Neural cell (in vitro differentiated cells): Measurements from ENCODE around the gene WDR49. TPM values are rescaled to one million over a fixed set of nuclear protein-coding genes. Genes with fewer than 3 reads are reported as not detected.
"Not testable (repeated sequence)": the region's sequence is repeated elsewhere in the genome, so short reads cannot be mapped to it uniquely, and the experiment has no call there.

Source experiments
- H2AFZ ChIP-seq: fragments of 200-600, 300-800 bp; sonication (generic), shearing (Covaris generic); 2 replicates; pipeline ENCODE4 v1.6.0; 2014; ENCODE audit warnings: low read depth, mild to moderate bottlenecking, antibody characterized with exemption, low read length, moderate library complexity
- H3F3A ChIP-seq: fragments of 200-600 bp; shearing (Covaris generic); 2 replicates; pipeline ENCODE4 v1.6.1; 2016; ENCODE audit warnings: mild to moderate bottlenecking, moderate library complexity, mixed read lengths, antibody characterized with exemption, low read length; ENCODE audit not compliant: insufficient read depth, poor library complexity, severe bottlenecking
- H3K27ac ChIP-seq: fragments of 200-600, 300-800 bp; sonication (generic), shearing (Covaris generic); 2 replicates; pipeline ENCODE4 v1.5.1; 2014; ENCODE audit warnings: mild to moderate bottlenecking, low read length, moderate library complexity
- H3K27me3 ChIP-seq: fragments of 300-800, 200-600 bp; sonication (generic), shearing (Covaris generic); 2 replicates; pipeline ENCODE4 v1.6.0; 2014; ENCODE audit warnings: mild to moderate bottlenecking, low read depth, low read length, moderate library complexity; ENCODE audit not compliant: insufficient read depth
- H3K36me3 ChIP-seq: fragments of 300-800, 200-600 bp; sonication (generic), shearing (Covaris generic); 2 replicates; pipeline ENCODE4 v1.5.1; 2014; ENCODE audit warnings: mild to moderate bottlenecking, antibody characterized with exemption, low read length, moderate library complexity; ENCODE audit not compliant: insufficient read depth
- H3K4me2 ChIP-seq: fragments of 300-800, 200-600 bp; sonication (generic), shearing (Covaris generic); 2 replicates; pipeline ENCODE4 v1.6.0; 2014; ENCODE audit warnings: mild to moderate bottlenecking, low read length
- H3K4me3 ChIP-seq: fragments of 300-800, 200-600 bp; sonication (generic), shearing (Covaris generic); 2 replicates; pipeline ENCODE4 v1.5.1; 2014; ENCODE audit warnings: mild to moderate bottlenecking, low read length, moderate library complexity
- H3K79me2 ChIP-seq: fragments of 200-600 bp; shearing (Covaris generic); replicated peaks from 2 replicates; pipeline ENCODE4 v1.6.0; 2014; ENCODE audit warnings: mild to moderate bottlenecking, low read length, moderate library complexity; ENCODE audit not compliant: insufficient read depth
- H3K9ac ChIP-seq: fragments of 300-800, 200-600 bp; sonication (generic), shearing (Covaris generic); 2 replicates; pipeline ENCODE4 v1.6.1; 2016; ENCODE audit warnings: mild to moderate bottlenecking, low read length, mixed read lengths
- H3K9me2 ChIP-seq: fragments of 200-600 bp; shearing (Covaris generic); 2 replicates; pipeline ENCODE4 v1.6.1; 2016; ENCODE audit warnings: mild to moderate bottlenecking, low read length, mixed read lengths; ENCODE audit not compliant: insufficient read depth
- H3K9me3 ChIP-seq: fragments of 200-600, 300-800 bp; sonication (generic), shearing (Covaris generic); 2 replicates; pipeline ENCODE4 v1.6.1; 2016; ENCODE audit warnings: mild to moderate bottlenecking, mixed run types, low read length, moderate library complexity, mixed read lengths
- H4K20me1 ChIP-seq: fragments of 200-600 bp; shearing (Covaris generic); 2 replicates; pipeline ENCODE4 v1.6.1; 2016; ENCODE audit warnings: mild to moderate bottlenecking, mixed run types; ENCODE audit not compliant: insufficient read depth
- EP300 ChIP-seq: fragments of 450-650 bp; conservative IDR thresholded peaks from 2 replicates; pipeline ENCODE4 v1.6.1; 2014; ENCODE audit warnings: antibody characterized with exemption, mild to moderate bottlenecking, moderate library complexity; ENCODE audit not compliant: poor library complexity, severe bottlenecking
- EZH2 ChIP-seq: fragments of 200-600, 300-800 bp; shearing (Covaris generic), sonication (generic); IDR thresholded peaks from 2 replicates; pipeline ENCODE4 v1.6.1; 2014; ENCODE audit warnings: antibody characterized with exemption, low read length, borderline replicate concordance, mild to moderate bottlenecking; ENCODE audit not compliant: insufficient read depth, poor library complexity, severe bottlenecking
- MXI1 ChIP-seq: fragments of 450-650 bp; conservative IDR thresholded peaks from 2 replicates; pipeline ENCODE4 v1.6.1; 2014; ENCODE audit warnings: antibody characterized with exemption, mild to moderate bottlenecking; ENCODE audit not compliant: poor library complexity, severe bottlenecking
- POLR2AphosphoS5 ChIP-seq: IDR thresholded peaks from 2 replicates; pipeline ENCODE4 v1.6.1; 2012
- RAD21 ChIP-seq: fragments of 450-650 bp; conservative IDR thresholded peaks from 2 replicates; pipeline ENCODE4 v1.6.1; 2014; ENCODE audit warnings: antibody characterized with exemption, mild to moderate bottlenecking, moderate library complexity
- SMC3 ChIP-seq: fragments of 450-650 bp; conservative IDR thresholded peaks from 2 replicates; pipeline ENCODE4 v1.6.1; 2014; ENCODE audit warnings: antibody characterized with exemption, mild to moderate bottlenecking, moderate library complexity; ENCODE audit not compliant: poor library complexity
- TAF1 ChIP-seq: IDR thresholded peaks from 2 replicates; pipeline ENCODE4 v1.6.1; 2012; ENCODE audit warnings: low read depth
- polyA plus RNA-seq: library from polyadenylated mRNA; depleted of rRNA; stranded (reverse); fragments of >200 nt; gene quantifications from 2 replicates; pipeline ENCODE4 v1.2.3, GENCODE V29; 2014
- TF ChIP-seq, protein P1 (sequence below): fragments of 450-650 bp; IDR thresholded peaks from 2 replicates; pipeline ENCODE4 v1.5.1; 2014; ENCODE audit warnings: antibody characterized with exemption, mild to moderate bottlenecking, moderate library complexity; ENCODE audit not compliant: poor library complexity, severe bottlenecking
- TF ChIP-seq, protein P2 (sequence below): IDR thresholded peaks from 2 replicates; pipeline ENCODE4 v1.6.1; 2012; ENCODE audit warnings: borderline replicate concordance

The WDR49 gene
- polyA plus RNA-seq, 1 donor from 2014 or later: 1.1 TPM

DNA sequence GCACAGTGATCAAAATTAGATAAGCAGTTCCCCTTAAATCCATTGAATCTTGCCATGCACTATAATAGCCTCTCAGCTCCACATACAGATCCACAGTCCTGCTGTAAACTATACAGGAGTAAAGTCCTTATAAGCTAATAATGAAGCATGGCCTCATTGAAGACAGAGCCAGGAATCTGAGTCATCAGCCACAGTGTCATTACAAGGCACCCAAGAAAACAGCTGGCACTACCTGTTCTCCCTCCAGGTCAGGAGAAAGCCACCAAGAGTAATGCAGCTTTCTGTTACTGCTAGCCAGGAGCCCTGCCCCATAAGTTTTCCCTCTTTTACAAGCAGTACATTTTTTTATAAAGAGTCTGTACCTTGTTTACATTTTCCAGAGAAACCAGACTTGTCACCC is 27.3 kb downstream of the WDR49 start:
- no peaks in the 10 kb centered on the region for H3K9me2 ChIP-seq
- H3K36me3 ChIP-seq: no peaks in the 10 kb centered on the region
- H4K20me1 ChIP-seq: no peaks in the 10 kb centered on the region
- no peaks in the 10 kb centered on the region for H3K79me2 ChIP-seq
- no peaks in the 10 kb centered on the region for H3F3A ChIP-seq
- no peak overlapping the region for H3K9ac ChIP-seq
- no peaks in the 10 kb centered on the region for H3K27me3 ChIP-seq
- H3K27ac ChIP-seq: no peak overlapping the region
- H2AFZ ChIP-seq: no peak overlapping the region
- no peak overlapping the region for H3K4me3 ChIP-seq
- H3K4me2 ChIP-seq: no peak overlapping the region
- no peak for TF ChIP-seq EZH2
- TF ChIP-seq, protein P1, sequence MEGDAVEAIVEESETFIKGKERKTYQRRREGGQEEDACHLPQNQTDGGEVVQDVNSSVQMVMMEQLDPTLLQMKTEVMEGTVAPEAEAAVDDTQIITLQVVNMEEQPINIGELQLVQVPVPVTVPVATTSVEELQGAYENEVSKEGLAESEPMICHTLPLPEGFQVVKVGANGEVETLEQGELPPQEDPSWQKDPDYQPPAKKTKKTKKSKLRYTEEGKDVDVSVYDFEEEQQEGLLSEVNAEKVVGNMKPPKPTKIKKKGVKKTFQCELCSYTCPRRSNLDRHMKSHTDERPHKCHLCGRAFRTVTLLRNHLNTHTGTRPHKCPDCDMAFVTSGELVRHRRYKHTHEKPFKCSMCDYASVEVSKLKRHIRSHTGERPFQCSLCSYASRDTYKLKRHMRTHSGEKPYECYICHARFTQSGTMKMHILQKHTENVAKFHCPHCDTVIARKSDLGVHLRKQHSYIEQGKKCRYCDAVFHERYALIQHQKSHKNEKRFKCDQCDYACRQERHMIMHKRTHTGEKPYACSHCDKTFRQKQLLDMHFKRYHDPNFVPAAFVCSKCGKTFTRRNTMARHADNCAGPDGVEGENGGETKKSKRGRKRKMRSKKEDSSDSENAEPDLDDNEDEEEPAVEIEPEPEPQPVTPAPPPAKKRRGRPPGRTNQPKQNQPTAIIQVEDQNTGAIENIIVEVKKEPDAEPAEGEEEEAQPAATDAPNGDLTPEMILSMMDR: no peak
- TF ChIP-seq POLR2AphosphoS5: no peak
- TF ChIP-seq EP300: no peak
- TF ChIP-seq, protein P2, sequence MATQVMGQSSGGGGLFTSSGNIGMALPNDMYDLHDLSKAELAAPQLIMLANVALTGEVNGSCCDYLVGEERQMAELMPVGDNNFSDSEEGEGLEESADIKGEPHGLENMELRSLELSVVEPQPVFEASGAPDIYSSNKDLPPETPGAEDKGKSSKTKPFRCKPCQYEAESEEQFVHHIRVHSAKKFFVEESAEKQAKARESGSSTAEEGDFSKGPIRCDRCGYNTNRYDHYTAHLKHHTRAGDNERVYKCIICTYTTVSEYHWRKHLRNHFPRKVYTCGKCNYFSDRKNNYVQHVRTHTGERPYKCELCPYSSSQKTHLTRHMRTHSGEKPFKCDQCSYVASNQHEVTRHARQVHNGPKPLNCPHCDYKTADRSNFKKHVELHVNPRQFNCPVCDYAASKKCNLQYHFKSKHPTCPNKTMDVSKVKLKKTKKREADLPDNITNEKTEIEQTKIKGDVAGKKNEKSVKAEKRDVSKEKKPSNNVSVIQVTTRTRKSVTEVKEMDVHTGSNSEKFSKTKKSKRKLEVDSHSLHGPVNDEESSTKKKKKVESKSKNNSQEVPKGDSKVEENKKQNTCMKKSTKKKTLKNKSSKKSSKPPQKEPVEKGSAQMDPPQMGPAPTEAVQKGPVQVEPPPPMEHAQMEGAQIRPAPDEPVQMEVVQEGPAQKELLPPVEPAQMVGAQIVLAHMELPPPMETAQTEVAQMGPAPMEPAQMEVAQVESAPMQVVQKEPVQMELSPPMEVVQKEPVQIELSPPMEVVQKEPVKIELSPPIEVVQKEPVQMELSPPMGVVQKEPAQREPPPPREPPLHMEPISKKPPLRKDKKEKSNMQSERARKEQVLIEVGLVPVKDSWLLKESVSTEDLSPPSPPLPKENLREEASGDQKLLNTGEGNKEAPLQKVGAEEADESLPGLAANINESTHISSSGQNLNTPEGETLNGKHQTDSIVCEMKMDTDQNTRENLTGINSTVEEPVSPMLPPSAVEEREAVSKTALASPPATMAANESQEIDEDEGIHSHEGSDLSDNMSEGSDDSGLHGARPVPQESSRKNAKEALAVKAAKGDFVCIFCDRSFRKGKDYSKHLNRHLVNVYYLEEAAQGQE: no peak
- no peak for TF ChIP-seq SMC3
- TF ChIP-seq MXI1: no peak
- no peak for TF ChIP-seq TAF1
- no peak for TF ChIP-seq RAD21
- H3K9me3 ChIP-seq: no peaks in the 10 kb centered on the region

DNA sequence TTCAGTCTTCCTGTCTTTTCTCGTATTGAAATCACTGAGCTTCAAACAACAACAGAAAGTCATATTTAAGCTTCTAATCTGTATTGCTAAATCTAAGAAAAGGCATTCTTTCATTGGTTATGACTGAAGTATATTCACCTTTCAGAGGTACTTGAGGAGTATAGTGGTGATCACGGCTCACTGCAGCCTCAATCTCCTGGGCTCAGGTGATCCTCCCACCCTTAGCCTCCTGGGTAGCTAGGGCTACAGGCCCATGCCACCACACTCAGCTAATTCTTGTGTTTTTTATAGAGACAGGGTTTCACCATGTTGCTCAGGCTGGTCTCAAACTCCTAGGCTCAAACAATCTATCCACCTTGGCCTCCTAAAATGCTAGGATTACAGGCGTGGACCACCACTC is 38.7 kb downstream of the WDR49 start:
- H3K27me3 ChIP-seq: no peaks in the 10 kb centered on the region
- H3F3A ChIP-seq: no peaks in the 10 kb centered on the region
- no peaks in the 10 kb centered on the region for H3K36me3 ChIP-seq
- no peak for TF ChIP-seq POLR2AphosphoS5
- TF ChIP-seq, protein P2: no peak
- TF ChIP-seq RAD21: no peak
- no peak for TF ChIP-seq MXI1
- TF ChIP-seq, protein P1: no peak
- TF ChIP-seq TAF1: no peak
- no peak for TF ChIP-seq SMC3
- TF ChIP-seq EZH2: no peak
- no peak for TF ChIP-seq EP300
- H3K4me3 ChIP-seq: no peak overlapping the region
- H4K20me1 ChIP-seq: no peaks in the 10 kb centered on the region
- H2AFZ ChIP-seq: no peak overlapping the region
- no peak overlapping the region for H3K4me2 ChIP-seq
- no peaks in the 10 kb centered on the region for H3K9me3 ChIP-seq
- H3K9ac ChIP-seq: no peak overlapping the region
- no peaks in the 10 kb centered on the region for H3K79me2 ChIP-seq
- H3K27ac ChIP-seq: no peak overlapping the region
- H3K9me2 ChIP-seq: no peaks in the 10 kb centered on the region

DNA sequence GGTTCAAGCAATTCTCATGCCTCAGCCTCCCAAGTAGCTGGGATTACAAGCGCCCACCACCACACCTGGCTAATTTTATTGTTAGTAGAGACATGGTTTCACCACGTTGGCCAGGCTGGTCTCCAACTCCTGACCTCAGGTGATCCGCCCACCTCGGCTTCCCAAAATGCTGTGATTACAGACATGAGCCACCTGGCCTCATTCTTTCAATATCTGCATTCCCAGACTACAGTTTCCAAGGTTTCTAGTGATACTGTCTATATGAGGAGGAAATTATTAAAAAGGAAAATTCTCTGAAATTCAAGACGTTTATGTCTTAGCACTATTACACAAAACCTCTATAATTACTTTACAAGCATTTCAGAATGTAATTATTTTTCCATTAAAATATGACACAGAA is 39.5 kb downstream of the WDR49 start:
- H3K27ac ChIP-seq, H3K4me2 ChIP-seq, H3K79me2 ChIP-seq, H3K9me2 ChIP-seq, H3K4me3 ChIP-seq, H4K20me1 ChIP-seq, H3K27me3 ChIP-seq, H3K36me3 ChIP-seq, H3F3A ChIP-seq, H3K9ac ChIP-seq, H3K9me3 ChIP-seq, H2AFZ ChIP-seq: not testable (repeated sequence)
